GM21825 (cell line): ENCODE results near the gene PTH2.

ENCODE experiments used
- ATAC-seq: cut with Tn5 transposase; IDR thresholded peaks from one replicate; pipeline ENCODE4 v1.9.1; 2021; ENCODE audit warnings: mild to moderate bottlenecking, moderate library complexity; ENCODE audit not compliant: unreplicated experiment

The PTH2 gene

DNA sequence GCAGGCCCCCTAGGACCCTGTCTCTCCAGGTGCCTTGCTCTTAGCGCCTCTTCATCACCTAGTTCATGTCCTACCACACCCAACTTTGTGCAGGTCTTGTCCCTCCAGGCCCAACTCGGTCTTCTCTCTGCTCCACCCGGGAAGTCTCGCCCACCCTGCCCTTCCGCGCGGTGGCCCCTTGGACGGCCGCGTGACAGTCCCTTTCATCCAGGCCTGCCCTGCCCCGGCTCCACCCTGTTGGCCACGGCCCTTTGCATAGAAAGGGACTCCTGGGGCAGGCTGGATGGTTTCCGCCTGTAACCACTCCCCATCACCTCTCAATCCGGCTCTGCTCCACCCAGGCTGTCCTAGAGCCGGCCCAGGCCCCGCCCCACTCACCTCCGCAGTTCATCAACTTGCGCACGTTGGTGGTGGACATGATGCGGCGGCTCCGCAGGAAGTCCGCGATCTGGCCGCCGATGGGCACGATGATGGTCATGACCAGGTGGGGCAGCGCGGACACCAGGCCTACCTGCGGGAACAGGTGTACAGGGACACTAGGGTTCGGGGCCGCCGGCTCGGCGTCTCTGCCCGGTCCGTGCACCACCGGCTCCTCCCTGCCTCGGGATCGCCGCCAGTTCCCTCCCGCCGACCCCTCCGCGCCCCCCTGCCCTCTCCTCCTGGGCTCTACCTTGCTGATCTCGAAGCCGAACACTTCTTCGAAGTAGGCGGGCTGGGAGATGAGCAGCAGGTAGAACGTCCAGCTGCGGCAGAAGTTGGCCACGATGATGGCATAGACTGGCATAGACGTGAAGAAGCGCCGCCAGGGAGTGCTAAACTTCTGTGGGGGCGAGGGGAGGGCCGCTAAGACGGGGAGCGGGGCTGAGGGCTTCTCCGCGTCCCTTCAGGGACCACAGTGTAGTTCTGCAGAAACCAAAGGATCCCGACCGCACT, 9.2 kb upstream of the PTH2 start:
- no peak for ATAC-seq

DNA sequence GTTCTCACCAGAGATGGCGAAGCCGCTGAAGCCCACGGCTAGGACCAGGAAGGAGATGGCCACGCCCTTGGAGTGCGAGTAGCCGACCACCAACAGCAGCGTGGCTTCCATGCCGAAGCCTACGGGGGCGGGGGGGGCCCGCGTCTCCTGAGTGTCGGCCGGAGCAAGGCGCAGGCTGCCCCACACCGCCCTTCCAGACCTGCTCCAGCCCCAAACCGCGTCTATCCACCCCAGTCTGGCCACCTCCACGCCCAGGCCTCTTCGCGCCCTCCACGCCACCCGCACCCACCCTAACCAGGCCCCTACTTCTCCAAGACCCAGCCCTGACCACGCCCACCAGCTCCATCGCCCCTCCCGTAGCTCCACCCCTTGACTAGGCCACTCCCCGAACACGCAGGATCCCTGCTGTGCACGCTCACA, 8.1 kb upstream of the PTH2 start:
- no peak for ATAC-seq

DNA sequence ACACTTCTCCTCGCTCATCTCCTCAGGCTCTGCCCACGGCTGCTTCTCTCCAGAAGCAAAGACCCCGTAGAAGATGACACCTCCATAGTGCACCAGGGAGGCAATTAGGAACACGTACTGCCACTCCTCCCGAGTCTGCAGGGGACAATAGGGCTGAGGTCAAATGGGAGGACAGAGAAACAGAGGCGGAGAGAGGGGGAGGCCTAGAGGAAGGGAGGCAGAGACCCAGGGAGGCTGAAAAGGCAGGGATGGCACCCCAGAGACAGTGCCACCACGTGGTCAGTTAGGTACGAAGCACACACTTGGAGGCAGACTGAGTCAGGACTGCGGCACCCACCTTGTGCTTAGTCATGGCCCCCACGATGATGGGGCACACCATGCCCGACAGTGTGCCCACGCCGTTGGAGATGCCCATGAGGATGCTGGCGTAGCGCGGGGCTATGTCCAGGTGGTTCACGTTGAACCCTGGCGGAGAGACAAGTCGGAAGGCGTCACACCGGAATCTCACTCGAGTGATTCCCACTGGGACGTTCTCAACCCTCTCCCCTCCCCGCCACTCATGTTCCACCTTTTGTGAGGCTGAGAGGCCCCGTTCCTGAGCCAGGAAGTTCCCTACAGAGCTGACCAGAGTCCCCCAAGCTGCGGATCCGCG, 7.6 kb upstream of the PTH2 start:
- ATAC-seq = no peak

DNA sequence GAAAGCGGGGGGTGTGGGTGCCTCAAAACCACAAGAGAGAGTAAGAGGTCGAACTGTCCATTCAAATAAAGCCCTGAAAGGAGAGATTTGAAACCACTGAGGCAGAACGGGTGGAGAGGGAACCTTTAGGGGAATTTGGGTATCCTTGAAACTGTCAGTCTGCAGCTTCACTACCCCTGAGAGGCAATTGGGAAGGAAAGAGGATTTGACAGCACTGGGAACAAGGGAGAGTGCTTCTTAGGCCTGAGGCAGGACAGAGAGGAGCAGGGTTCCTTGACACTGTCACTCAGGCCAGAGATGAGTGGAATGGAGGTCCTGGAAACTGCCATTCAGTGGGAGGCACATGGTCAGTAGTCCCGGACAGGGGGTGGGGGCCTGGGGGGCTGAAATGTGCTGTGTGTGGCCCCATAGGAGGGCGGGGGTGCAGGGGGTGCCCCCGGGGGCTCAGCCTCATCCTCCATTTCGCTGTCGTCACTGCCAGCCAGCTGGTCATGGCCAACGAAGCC, 7.0 kb upstream of the PTH2 start:
- ATAC-seq = no peak

DNA sequence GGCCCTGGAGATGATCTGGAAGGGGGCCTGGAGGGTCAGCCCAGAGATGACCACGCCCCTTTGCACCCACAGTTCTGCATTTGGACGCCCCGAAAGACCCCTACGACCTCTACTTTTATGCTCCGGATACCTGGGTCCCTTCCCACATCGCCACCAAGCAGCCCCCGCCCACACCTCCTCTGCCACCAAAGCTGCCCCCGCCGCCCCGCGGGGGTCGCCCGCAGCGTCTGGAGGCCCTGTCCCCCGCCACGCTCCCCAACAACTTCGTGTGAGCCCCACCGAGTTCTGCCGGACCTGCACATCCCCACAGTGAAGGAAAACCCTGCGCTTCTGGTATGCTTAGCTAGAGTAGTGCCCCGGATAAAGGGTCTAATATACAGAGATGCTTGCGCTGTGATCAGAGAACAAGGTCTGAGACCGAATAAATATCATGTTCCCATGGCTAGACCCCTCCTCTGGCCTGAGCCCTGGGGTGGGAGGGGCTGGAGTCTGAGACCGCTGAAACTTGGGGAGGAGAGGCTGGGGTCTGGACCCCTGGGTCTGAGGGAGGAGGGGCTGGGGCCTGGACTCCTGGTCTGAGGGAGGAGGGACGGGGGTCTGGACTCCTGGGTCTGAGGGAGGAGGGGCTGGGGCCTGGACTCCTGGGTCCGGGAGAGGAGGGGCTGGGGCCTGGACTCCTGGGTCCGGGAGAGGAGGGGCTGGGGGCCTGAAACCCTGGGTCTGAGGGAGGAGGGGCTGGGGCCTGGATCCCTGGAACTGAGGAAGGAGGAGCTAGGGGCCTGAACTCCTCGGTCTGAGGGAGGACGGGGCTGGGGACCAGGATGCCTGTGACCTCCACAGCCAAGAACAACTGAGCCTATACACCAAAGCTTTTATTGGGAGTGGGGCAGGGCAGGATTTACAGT, 5.6 kb upstream of the PTH2 start:
- no peak for ATAC-seq

DNA sequence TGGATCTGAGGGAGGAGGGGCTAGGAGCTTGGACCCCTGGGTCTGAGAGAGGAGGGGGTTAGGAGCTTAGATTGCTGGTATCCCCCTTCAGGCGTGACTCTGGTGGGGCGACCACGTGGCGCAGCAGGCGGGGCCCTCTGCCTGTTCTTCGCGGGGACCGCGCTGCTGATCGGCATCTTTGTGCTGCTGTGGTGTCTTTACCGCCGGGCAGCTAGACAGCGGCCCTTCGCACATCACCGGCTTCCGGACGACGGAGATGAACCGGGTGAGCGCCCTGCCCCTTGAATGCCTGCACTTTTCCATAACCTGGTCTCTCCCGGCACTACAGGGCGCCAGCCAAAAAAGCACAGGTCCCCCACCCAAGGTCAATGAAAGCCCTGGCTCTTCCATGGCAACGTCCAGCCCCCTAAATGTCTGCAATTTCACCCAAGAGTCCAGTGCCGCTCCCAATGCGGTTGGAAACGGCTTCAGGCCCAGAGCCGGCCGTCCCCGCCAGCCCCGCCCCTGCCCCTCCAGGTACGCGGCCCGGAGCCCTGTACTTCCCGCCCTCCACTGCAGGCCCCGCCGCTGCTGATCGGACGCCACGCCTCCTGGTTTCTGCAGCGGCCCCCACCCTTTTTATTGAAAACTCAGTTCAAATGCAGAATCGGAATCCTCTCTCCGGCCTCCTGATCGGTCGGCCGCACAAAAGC, 4.8 kb upstream of the PTH2 start:
- ATAC-seq = no peak

DNA sequence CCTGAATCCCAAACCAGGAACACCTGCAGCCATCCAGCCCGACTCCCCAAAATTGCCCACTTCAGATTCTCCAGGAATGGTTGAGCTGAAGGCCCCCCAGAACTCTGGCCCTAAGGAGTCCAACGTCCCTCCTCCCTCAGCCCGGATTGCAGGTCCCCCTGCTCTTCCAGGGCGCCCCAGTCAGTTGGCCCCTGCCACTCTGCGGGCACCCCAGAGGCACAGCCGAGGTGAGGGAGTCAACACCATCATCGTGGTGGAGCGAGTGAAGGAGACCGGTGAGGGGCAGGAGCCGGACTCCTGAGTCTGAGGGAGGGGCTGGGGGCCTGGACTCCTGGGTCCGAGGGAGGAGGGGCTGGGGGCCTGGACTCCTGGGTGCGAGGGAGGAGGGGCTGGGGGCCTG, 4.1 kb upstream of the PTH2 start:
- ATAC-seq = no peak

DNA sequence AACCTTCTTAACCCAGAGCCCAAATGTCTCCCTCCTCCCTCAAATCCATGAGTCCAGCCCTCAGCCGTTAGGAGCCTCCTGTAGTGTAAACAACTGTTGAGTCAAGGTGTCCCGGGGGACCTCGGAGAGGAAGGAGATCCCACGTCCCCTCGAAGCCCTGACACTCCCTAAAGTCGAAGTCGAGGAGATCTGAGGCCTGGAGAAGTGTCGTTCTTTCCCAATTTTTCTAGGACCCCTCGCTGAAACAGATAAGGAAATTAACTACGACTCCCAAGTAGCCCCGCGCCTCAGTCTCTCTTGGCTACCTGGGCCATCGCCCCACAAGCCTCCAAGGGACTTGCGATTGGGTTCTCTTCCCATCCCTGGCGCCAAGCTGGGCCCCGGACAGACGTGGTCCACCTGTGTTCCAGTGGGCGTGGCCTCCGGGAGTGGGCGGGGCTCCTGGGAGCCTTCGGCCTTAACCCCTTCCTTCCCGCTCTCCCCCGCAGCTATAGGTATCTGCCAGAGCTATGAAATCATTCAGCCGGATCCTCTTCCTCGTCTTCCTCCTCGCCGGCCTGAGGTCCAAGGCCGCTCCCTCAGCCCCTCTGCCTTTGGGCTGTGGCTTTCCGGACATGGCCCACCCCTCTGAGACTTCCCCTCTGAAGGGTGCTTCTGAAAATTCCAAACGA, 2.8 kb upstream of the PTH2 start:
- ATAC-seq = no peak

DNA sequence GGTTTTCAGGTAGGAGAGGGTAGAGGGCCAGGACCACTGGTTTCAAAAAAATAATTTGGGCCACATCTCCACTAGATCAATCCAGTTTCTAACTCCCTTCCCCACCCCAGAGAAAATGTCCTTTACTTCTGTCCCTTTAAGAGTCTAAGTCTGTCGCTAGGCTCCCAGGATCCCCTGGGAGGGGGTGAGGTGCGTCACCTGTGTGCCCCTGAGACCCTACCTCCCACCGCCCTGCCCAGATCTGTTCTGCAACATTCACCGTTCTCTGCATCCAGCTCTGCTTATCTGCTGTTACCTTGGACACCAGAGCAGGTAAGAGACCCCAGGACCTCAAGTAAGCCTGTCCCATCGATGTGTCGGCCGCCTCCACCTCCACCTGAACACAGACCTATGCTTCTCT, 1.9 kb upstream of the PTH2 start, which contains the start of gene GFY:
Gene GFY (plus strand): TSS at position 211 of the 400 bp plus-strand sequence. CDS start 1,043 bp downstream, outside the sequence.
- ATAC-seq = no peak

DNA sequence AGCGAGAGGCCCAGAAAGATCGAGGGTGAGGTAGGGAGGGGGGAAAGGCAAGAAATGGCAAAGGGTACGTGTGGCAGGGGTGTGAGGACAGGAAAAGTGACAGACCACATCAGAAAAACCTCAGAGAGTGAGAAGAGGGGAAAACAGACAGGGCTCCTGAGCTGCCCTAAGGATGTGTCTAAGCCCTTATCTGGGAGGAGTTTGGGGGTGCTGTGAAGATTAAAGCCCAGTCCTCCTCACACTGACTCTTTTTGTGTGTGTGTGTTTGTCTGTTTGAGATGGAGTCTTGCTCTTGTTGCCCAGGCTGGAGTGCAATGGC, 703 bp upstream of the PTH2 start:
- no peak for ATAC-seq

DNA sequence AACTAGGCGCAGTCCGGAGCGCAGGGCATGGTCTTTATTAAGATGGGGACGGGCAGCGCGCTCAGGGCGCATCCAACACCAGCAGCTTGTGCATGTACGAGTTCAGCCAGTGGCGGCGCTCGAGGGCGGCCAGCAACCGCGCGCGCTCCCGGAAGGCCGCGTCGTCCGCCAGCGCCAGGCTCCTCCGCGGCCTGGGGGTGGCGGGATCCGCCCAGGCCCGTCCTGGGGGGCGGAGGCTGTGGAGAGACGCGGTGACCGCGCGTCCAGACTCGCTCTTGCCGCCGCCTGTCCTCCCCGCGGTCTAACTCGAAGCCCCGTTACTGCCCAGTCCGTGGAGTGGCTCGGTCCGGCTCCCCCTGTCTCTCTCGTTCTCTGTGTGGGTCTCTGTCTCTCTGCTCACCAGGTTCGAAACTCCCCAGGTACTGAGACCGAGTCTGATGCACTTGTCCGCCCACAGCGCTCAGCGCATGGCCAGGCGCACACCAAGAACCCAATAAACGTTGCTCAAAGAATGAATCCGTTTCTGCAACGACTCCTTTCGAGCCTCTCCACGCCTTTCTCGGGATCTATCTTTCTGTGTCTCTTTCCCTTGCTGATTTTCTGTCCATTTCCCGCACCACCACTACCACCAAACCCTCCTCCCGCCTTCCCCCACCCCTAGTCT, 702 bp downstream of the PTH2 start:
- ATAC-seq = no peak

DNA sequence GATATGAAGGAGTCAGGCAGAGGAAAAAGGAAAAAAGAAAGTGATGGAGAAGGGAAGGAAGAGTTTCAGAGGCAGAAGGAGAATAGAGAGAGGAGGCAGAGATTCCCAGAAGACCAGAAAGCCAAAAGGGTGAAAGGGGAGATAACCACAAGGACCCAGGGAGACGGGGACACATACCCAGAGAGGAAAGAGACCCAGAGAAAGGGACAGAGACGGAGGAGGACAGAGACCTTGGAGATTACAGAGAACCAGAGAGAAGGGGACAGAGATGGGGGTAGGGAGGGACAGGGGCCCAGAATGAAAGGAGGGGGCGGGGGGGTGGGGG, 1.4 kb downstream of the PTH2 start:
- ATAC-seq = no peak

DNA sequence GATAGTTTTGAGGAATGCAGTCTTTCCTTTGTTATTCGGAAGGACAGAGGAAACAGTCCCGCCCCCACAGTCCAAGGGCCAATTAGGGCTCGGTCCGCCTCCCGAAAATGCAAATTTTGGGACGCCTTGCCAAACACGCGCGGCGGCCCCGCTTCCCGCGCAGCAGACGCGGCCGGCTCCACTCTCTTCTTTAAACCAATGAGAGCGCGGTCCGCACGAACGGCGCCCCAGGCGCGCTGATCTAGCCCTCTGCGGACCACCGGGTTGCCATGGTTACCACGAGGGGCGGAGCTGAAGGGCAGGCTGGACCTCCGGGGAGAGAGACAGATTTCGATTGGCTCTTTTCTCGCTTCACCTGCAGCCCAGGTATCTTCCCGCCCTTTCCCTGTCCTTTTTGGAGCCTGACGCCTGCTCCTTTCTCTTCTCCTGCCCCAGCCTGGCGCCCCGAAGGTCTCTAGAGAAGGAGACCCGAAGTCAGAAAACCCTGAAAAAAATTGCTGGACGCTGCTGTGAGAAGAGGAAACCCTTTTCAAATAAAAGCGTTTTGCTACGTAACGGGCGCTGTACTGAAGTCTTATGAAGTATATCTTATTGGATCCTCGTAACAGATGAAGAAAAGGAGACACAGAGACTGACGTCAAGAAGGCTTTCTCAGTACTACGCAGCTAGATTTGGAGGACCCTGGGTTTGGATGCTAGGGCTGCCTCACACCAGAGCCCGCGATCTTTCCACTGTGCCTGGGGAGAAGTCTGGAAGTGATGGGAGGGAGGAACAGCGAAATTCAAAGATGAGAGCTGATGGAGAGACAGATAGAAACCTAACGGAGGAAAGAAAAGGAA, 2.0 kb downstream of the PTH2 start:
- ATAC-seq = no peak

DNA sequence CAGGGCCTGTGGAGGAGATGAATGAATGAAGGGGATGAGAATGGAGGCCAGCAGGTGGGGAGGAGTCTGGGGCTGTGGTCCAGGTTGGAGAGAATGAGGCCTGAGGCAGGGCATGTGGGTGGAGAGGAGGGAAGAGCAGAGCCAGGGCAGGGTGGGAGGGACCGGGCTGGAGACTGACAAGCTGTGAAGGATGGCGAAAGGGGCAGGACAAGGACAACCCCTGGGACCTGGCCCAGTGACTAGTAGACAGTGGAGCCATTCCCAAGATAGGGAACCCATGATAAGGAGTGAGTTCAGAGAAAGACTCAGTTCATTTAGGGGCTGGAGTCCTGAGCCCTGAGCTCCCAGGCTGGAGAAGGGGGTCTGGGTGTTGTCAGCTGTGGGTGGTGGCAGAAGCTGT, 3.0 kb downstream of the PTH2 start:
- ATAC-seq = no peak

DNA sequence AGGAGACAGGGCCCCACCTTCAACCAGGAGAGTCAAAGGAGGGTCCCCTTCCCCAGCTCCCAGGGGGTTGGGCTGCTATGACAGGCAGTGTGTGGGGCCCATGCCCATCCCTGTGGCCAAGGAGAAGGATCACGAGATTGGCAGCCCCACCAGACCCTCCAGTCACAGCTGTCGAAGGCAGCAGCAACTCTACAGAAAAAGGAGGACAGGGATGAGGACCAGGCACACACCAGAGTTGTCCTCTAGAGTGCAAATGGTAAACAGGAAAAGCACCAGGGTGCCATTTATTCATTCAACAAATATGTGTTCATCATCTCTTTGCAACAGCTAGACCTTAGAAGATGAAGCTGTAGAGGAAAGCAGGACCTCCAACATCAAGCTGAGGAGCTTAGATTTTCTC, 4.1 kb downstream of the PTH2 start:
- no peak for ATAC-seq

DNA sequence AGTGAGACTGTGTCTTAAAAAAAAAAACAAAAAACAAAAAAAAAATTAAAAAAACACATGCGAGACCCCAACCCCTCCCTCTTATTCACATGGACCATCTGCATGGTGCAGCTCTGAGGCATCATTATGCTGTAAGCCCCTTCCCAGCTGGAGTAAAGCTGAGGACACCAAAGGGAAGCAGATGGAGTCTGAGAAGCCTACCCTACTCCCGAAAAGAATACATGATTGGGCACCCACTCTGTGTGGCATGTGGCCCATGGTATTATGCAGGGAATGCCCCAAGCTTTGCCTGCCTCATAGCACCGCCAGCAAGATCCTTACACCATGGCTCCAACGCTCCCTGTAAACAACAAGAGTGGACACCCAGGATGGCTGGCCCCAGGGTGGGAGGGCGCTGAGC, 4.7 kb downstream of the PTH2 start:
- no peak for ATAC-seq

DNA sequence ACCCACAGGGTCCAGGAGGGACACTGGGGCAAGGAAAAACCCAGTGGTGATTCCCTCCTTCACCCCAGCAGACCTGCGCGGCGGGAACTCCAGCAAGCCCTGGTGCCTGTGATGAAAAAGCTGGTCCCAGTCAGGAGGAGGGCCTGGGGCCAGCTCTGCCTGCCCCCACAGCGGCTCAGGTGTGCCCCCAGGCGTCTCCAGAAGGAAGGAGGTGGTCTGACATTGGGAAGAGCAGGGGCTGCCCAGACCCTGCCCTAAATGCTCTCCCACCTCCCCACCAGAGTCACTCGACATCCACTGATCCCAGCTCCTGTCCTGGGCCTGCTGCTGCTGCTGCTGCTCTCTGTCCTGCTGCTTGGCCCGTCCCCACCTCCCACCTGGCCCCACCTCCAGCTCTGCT, 6.2 kb downstream of the PTH2 start:
- no peak for ATAC-seq

DNA sequence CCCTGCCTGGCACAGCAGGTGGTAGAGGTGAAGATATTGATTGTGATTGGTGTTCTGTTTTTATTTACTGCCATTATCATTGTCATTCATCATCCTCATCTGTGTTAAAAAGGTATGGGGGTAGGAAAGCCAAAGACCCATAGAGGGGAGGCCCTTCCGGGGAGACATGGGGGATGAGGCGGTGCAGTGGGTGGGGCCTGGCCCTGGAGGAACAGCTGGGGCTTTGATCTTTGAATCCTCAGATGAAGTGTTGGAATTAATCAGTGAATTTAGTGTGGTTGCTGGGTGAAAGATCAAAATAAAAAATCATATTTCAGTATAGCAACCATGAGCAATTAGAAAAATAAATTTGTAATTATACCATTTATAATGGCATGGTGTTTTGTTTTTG, 7.4 kb downstream of the PTH2 start:
- no peak for ATAC-seq
